ENCODE data around the gene WFDC10B. TPM values are rescaled to one million over a fixed set of nuclear protein-coding genes. Genes with fewer than 3 reads are reported as not detected.
"Not testable (repeated sequence)": the region's sequence is repeated elsewhere in the genome, so short reads cannot be mapped to it uniquely, and the experiment has no call there.

WFDC10B gene
- polyA plus RNA-seq, 2 of the 4 experiments (the other 2 are of a cell fraction) = not detected

- TF ChIP-seq ATOH8 (CRISPR knock-in tag; IDR thresholded peaks at IDR 0.05; ENCODE audit: low read depth) = no peak
- TF ChIP-seq CBX8 (IDR thresholded peaks at IDR 0.05) = no peak
- no peak for TF ChIP-seq JUNB (IDR thresholded peaks at IDR 0.05)
Measured at GRCh38 chr20:45727044-45727443, 22.2 kb upstream of the WFDC10B start (continued).

GRCh38 chr20:45725134-45725533, 20.3 kb upstream of the WFDC10B start:
- Histone ChIP-seq H3K9me3 (no peaks in the 10 kb centered on the region), H3K27ac (no peak overlapping the region), H3K4me1 (no peaks in the 10 kb centered on the region), H3K4me3 (no peak overlapping the region), H3K4me2 (no peak overlapping the region)
- FAIRE-seq = no peak
- DNase-seq (ENCODE audit: low read depth in 1 of 2, low spot score in 1 of 2) = no peak
- no peak for ATAC-seq
- POLR2A ChIA-PET = no interaction called here
- CTCF ChIA-PET = interaction anchor here (0.7 kb wide), 1 partner anchor 10 kb away, joined by 3 read pairs; no protein-coding TSS in a partner anchor
- TF ChIP-seq CTCF (IDR thresholded peaks at IDR 0.05) = no peak
- no peak for TF ChIP-seq NFE2L2 (conservative IDR thresholded peaks at IDR 0.05; ENCODE audit: low read length)
- TF ChIP-seq EP300 (IDR thresholded peaks at IDR 0.05) = no peak
- no peak for TF ChIP-seq ZFP36 (IDR thresholded peaks at IDR 0.05; ENCODE audit: borderline replicate concordance, partially characterized antibody)
- no peak for TF ChIP-seq KDM1A (IDR thresholded peaks at IDR 0.05; ENCODE audit: low read depth)
- TF ChIP-seq RARB (CRISPR knock-in tag; IDR thresholded peaks at IDR 0.05) = no peak
- TF ChIP-seq POLR2AphosphoS2 (conservative IDR thresholded peaks at IDR 0.05; ENCODE audit: low read length) = no peak
- TF ChIP-seq CBX2 (IDR thresholded peaks at IDR 0.05; ENCODE audit: borderline replicate concordance, low read depth) = no peak
- TF ChIP-seq NPAS2 (CRISPR knock-in tag; IDR thresholded peaks at IDR 0.05; ENCODE audit: borderline replicate concordance) = no peak
- TF ChIP-seq CHD2 (IDR thresholded peaks at IDR 0.05; ENCODE audit: low read length, partially characterized antibody) = no peak
- TF ChIP-seq BCL3 (IDR thresholded peaks at IDR 0.05) = no peak
- no peak for TF ChIP-seq HOXA7 (CRISPR knock-in tag; IDR thresholded peaks at IDR 0.05)
- no peak for TF ChIP-seq PHF8 (IDR thresholded peaks at IDR 0.05; ENCODE audit: borderline replicate concordance, low read depth)
- TF ChIP-seq BHLHE40 (IDR thresholded peaks at IDR 0.05; ENCODE audit: low read depth, low read length) = no peak

GRCh38 chr20:45722047-45722446, 17.2 kb upstream of the WFDC10B start, which contains the start of gene SPINT4:
Gene SPINT4 (plus strand): TSS chr20:45722347. CDS start chr20:45722368, 21 bp downstream.
- ATAC-seq (no peak), FAIRE-seq (no peak), DNase-seq (ENCODE audit: low read depth in 1 of 2, low spot score in 1 of 2) (no peak)
- TF ChIP-seq HOXB5 (CRISPR knock-in tag; IDR thresholded peaks at IDR 0.05) = no peak
- no peak for TF ChIP-seq POLR2A (IDR thresholded peaks at IDR 0.05; ENCODE audit: low read length)
- TF ChIP-seq ZNF302 (CRISPR knock-in tag; IDR thresholded peaks at IDR 0.05) = no peak
- TF ChIP-seq JUN (IDR thresholded peaks at IDR 0.05) = no peak
- no peak for TF ChIP-seq FOSB (CRISPR knock-in tag; IDR thresholded peaks at IDR 0.05)
- Histone ChIP-seq H3K4me3 (no peak within 1 kb of the TSS), H3K27ac (no peak within 1 kb of the TSS), H3K4me2 (no peak within 1 kb of the TSS), H3K9me3 (peaks cover under 1% of the 10 kb centered on the region; the same call in 1 of the 3 replicates), H3K4me1 (no peaks in the 10 kb centered on the region)
- 6% methylated on average over 1 of the region's 1 CpG for WGBS (ENCODE audit: missing lambda C conversion rate)
- POLR2A ChIA-PET = no interaction called here
- CTCF ChIA-PET = no interaction called here

GRCh38 chr20:45716141-45716688, 11.4 kb upstream of the WFDC10B start:
- POLR2A ChIA-PET; FAIRE-seq; H3K4me1 ChIP-seq; H3K27ac ChIP-seq; DNase-seq (ENCODE audit: low read depth in 1 of 2, low spot score in 1 of 2); H3K9me3 ChIP-seq; ATAC-seq; H3K4me2 ChIP-seq; H3K4me3 ChIP-seq: not testable (repeated sequence)
- CTCF ChIA-PET = interaction anchor here (1.6 kb wide), 1 partner anchor 55 kb away, joined by 5 read pairs; no protein-coding TSS in a partner anchor

Data from A549 (cell line).